CD4-positive, alpha-beta T cell treated with Interleukin-10 for 1 hour (primary cell): ENCODE results near the gene MIA.
"Not testable (repeated sequence)": the region's sequence is repeated elsewhere in the genome, so short reads cannot be mapped to it uniquely, and the experiment has no call there.

Experiments
- DNase-seq: peaks from one replicate; pipeline ENCODE4 v3.0.0-alpha.2; 2020

MIA gene

DNA sequence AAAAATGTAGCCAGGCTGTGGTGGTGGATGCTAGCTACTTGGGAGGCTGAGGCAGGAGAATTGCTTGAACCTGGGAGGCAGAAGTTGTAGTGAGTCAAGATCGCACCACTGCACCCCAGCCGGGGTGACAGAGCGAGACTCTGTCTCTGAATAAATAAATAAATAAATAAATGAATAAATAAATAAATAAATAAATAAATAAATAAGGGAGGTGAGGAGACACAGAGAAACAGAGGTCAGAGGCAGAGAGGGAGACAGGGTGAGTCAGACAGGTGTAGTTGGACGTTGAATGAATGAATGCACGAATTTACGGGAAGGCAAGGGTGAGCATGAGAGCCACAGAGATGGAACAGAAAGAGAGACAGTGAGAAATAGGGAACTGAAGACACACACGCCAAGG is 5.8 kb downstream of the MIA start:
- DNase-seq = no peak

- DNase-seq = no peak
These were observed 8.4 kb downstream of the MIA start for GRCh38 chr19:40783711-40784110.

DNA sequence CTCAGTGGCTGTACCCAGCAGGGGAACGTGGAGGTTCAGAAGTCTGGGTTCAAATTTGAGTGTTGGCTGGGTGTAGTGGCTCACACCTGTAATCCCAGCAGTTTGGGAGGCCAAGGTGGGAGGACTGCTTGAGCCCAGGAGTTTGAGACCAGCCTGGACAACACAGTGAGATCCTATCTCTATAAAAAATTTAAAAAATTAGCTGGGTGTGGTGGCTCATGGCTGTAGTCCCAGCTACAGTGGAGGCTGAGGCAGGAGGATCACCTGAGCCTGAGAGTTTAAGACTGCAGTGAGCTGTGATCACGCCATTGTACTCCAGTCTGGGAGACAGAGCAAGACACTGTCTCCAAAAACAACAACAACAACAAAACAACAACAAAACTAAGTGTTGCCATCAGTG is 8.8 kb downstream of the MIA start:
- not testable (repeated sequence) for DNase-seq

DNA sequence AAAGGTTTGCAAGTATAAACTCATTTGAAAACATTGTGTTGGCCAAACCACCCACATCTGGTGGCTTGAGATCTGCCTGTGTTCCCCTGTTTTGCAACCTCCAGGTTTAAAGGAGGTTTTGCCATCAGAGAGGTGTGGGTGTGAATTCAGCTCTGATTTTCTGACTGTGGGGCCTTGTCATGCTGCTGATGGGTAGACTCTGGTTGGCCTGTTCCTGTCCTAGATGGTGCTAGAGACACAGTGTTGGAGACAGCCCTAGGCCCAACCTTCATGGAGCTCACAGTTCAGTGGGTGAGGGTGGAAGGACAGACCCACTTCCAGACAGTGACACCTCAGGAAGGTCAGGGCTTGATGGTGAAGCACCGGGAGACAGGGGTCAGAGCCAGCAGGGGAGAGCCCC is 10.2 kb downstream of the MIA start:
- DNase-seq = no peak

DNA sequence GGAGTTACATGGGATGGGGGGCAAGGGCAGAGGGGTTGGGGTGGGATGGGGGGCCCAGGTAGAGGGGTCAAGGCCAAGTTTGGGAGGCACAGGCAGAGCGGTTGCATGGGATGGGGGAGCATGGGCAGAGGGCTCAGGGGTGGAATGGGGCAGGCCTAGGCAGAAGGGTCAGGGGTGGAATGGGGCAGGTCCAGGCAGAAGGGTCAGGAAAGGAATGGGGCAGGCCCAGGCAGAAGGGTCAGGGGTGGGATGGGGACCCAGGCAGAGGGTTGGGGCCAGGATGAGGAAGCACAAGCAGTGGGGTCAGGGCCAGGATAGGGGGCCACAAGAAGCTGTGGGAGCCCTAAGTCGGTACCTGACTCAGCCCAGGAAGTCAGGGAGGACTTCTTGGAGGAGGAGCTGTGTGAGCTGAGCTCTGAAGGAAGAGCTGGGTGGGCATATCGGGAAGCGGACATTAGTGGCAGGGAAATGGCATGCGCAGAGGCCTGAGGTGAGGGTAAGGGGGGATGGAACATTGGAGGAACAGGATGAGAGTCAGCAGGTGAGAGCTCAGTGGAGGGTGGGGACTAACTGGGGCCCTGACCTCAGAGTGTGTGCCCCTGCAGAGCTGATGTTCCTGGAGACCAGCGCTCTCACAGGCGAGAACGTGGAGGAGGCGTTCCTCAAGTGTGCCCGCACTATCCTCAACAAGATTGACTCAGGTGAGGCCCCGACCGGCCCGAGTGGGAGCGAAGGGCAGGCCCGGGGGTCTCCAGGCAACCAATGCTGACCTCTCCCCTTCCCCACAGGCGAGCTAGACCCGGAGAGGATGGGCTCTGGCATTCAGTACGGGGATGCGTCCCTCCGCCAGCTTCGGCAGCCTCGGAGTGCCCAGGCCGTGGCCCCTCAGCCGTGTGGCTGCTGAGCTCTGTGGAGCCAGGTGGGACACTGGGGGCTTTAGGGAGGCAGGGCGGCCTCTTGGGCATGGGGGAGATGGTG is 11.0 kb downstream of the MIA start:
- DNase-seq = no peak

DNA sequence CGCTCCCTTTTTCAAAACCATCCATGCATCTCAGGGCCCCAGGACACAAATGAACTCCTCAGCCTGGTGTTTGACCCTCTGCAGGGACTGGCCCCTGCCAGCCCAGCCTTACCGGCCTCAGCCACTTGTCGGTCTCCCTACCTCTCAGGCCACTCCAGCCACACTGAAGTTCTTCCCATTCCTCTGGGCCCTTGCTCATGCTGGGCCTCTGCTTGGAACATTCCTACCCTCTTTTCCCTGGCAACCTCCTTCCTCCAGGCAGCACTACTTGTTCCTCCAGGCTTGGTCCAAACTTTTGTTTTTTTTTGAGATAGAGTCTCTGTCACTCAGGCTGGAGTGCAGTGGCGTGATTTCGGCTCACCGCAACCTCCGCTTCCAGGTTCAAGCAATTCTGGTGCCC is 16.0 kb downstream of the MIA start:
- DNase-seq = no peak

- no peak for DNase-seq
These were observed 16.7 kb downstream of the MIA start for GRCh38 chr19:40791996-40792395.

- DNase-seq = no peak
These were observed 22.0 kb downstream of the MIA start for GRCh38 chr19:40797166-40797962.

DNA sequence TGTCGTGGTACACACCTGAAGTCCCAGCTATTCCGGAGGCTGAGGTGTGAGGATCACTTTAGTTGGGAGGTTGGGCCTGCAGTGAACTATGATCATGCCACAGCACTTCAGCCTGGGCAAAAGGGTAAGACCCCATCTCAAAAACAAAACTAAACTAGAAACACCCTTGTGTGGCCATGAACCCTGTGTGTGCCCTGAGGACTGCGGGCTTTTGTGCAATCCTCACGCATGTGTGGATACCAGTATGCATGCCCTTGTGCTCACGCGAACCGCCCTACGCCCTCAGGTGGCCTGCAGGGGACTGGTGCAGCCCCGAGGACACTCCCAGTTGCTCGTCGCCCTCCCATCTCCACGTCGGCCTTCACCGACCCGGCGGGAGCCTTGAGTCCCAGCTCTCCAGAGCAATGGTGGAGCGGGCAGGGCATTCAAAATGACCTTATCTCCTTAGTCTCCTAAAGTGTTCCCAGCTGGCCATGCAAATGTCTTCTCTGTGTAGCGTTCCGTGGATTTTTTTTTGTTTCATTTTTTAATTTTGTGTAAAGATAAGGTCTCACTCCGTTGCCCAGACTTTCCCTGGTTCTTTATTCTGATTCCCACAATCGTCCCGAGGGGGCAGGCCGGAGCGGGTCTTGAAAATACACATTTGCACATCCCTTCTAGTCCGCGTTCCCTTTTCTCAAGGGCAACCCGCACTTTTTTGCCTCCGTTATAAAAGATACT is 22.8 kb downstream of the MIA start:
- DNase-seq = peak; percentile 78

DNA sequence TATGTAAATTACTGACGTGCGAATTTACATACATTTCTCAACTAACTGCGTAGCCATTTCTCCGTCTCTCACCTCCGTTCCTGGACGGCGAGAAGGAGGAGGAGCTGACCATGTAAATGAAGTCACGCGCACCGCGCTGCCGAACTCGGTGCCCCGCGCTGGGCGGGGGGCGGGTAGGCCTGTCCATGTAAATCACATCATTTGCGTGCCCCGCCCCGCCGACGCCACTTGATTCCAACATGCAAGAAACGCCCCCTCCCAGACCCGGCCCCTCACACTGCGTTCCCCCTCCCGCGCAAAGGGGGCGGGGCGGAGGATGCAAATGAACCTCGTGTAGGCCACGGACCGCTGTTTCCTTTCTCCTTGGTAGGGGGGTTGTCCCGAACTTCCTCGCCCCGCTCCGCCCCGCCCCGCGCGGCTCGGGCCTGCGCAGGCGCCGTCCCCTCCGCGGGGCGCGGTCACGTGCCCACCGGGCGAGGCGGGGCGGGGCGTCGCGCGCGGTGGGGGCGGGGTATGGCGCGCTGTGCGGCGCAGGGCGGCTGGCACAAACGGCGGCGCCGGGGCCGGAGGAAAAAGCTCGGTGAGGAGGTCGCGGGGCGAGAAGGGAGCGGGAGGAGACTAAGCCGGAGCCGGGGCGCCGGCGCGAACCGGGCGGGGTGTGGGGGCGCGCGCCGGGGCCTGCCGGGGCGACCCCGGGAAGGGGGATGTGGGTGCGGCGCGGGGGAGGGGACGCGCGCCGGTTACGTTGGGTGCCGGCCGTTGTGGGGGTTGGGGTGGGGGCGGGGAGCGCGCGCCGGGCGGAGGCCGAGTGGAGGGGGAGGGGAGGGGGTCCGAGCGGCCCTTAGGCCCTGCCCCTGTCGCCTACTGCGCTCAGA is 23.6 kb downstream of the MIA start, which contains the start of gene EGLN2:
Gene EGLN2, plus strand, starts transcription at position 509 of the 875 bp plus-strand sequence. CDS start 1,382 bp downstream, outside the sequence.
- peak; percentile 100 for DNase-seq

DNA sequence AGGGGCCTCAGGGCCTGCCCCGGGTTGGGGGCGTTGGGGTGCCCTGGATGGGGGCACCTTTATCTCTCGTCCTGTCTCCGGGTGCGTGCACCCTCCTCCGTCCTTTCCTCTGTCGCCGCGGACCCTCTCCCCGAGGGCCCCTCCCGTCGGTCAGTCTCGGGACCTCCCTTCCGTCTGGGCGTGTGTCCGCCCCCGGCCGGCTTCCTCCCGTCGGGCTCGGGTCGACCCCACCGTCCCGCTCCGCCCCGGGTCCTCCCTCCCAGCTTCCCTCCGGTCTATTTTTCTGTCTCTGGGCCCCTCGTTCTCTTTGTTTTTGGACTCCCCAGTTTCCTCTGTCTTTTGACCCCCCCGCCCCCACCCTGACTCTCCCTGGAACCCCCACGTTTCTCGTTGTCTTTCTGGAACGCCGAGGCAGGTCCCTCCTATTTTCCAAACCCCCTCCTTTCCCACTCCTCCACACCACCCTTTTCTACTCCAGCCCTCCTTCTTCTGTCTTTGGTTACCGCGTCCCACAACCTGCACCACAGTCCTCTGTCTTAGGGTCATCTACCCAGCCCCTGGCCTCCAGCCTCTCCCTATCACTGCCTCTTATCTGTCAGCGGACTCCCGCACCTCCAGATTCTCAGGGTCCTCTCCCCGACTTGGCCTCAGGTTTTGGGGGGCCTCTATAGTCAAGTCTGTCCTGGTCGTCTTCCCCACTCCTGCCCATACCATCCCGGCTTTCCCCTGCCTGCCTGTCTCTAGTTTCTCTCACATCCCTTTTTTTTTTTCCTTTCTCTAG is 24.4 kb downstream of the MIA start:
- peak; percentile 32 for DNase-seq

DNA sequence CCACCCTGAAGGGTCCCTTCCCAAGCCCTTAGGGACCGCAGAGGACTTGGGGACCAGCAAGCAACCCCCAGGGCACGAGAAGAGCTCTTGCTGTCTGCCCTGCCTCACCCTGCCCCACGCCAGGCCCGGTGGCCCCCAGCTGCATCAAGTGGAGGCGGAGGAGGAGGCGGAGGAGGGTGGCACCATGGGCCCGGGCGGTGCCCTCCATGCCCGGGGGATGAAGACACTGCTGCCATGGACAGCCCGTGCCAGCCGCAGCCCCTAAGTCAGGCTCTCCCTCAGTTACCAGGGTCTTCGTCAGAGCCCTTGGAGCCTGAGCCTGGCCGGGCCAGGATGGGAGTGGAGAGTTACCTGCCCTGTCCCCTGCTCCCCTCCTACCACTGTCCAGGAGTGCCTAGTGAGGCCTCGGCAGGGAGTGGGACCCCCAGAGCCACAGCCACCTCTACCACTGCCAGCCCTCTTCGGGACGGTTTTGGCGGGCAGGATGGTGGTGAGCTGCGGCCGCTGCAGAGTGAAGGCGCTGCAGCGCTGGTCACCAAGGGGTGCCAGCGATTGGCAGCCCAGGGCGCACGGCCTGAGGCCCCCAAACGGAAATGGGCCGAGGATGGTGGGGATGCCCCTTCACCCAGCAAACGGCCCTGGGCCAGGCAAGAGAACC is 25.1 kb downstream of the MIA start:
- peak; percentile 16 for DNase-seq

DNA sequence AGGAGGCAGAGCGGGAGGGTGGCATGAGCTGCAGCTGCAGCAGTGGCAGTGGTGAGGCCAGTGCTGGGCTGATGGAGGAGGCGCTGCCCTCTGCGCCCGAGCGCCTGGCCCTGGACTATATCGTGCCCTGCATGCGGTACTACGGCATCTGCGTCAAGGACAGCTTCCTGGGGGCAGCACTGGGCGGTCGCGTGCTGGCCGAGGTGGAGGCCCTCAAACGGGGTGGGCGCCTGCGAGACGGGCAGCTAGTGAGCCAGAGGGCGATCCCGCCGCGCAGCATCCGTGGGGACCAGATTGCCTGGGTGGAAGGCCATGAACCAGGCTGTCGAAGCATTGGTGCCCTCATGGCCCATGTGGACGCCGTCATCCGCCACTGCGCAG is 25.7 kb downstream of the MIA start:
- no peak for DNase-seq

GRCh38 chr19:40801426-40802299 is 26.3 kb downstream of the MIA start:
- DNase-seq = peak; percentile 10

DNA sequence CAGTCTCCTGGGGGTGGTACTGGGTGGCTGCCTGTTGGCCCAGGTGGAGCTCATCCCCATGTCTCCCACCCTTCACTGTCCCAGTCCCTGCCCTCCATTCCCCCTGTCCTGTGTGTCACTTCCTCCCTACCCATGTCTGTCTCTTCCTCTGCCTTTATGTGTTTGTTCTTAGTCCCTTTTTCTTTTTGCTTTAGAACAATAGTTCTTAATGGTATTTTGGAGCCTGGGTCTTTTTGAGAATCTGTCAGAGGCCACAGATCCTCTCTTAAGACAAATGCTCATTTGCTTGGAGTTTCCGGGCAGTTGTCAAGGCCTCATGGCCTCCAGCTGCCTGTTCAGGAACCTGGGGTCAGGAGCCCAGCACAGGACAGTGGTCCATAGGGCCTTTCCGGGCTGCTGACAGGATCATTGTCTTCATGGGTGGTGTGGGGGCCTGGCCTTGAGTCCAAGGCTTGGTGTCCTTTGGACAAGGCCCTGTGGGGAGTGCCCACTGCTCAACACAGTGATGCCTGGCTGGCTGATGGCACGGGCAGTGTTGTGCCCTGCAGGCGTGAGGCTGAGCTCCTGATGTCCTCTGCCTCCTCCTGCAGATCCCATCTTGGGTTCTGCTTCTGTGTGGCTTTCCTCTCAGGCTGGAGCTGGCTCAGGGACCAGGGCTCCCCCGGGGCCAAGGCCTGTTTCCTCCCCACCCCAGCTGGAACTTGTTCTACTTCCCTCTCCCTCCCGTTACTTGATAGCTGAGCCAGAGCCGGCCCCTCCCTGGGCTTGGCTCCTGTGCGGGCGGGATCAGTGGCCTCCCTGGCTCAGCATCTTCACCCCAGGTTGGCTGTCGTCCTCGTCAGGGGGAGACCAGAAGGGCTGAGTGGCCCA is 27.2 kb downstream of the MIA start:
- peak; percentile 27 for DNase-seq

DNA sequence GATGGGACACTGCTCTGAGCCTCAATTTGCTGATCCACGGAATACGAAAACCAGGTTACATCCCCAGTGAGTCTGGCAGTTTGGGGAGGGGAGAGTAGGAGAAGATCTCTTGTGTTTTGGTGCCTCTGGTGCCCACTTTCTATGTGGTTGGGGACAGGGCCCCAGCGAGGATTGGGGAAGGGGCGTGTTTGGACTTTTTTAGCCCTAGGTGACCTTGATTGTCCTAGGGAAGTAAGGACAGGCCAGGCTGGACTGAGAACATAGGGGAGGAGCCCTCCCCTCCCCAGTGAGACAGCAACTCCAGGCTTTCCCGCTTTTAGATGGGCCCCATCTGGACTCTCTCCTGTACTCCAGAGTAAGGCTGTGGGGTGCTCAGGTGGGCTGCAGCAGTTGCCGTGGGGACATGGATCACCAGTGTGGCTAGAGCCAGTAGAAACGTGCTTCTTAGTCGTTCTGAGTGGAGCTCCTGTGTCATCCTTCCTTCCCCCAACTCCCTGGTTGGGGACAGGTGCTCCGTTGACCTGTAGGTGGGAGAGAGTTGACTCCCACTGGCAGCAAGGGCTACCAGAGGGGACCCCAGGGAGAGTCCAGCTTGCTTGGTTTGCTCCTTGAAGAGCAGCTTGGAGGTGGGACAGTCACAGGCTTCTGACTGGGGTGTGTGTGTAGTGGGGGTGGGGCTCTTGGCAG is 28.0 kb downstream of the MIA start:
- DNase-seq = peak; percentile 11

DNA sequence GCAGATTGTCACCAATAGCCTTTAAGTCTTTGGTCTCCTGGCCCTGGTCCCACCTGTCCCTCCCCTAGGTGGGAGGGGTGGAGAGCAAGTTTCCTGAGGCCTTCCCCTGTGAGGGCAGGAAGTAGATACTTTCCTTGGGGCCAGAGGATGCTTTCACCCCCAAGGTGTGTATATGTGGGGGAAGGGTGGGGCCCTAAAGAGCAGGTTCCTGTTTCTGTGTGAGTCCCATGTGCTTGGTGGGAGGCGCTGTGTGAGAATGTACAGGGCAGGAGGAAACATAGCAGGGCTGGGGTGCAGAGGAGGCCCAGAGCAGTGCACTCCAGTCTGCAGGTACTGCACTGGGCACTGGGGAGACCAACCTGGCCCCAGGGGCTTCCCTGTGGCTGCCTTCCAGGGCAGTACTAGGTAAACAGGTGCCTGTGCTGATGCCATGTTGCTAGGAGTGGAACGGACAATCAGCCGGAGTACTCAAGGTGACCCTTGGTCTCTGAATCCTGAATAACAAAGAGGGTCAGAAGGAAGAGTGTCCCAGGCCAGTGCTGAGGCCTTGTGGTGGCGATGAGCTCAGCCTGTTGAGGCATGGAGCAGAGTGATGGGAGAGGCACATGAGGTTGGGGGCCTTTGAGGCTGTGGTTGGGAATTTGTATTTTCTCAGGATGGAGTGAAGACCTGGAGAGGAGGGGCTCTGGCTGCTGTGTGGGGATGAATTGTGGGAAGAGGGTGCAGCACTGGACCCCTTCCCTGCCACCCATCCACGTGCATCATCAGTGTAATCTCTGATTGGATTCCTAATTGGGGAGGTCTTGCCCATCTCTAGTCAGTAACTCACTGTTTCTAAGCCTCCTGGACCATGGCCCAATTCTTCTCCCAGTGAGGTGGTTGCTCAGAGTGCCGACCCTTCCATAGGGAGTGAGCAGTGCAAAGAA is 28.8 kb downstream of the MIA start:
- DNase-seq = peak; percentile 91
